ENCODE results near the gene KCNK18.
"Not testable (repeated sequence)": the region's sequence is repeated elsewhere in the genome, so short reads cannot be mapped to it uniquely, and the experiment has no call there.

The KCNK18 gene

DNA sequence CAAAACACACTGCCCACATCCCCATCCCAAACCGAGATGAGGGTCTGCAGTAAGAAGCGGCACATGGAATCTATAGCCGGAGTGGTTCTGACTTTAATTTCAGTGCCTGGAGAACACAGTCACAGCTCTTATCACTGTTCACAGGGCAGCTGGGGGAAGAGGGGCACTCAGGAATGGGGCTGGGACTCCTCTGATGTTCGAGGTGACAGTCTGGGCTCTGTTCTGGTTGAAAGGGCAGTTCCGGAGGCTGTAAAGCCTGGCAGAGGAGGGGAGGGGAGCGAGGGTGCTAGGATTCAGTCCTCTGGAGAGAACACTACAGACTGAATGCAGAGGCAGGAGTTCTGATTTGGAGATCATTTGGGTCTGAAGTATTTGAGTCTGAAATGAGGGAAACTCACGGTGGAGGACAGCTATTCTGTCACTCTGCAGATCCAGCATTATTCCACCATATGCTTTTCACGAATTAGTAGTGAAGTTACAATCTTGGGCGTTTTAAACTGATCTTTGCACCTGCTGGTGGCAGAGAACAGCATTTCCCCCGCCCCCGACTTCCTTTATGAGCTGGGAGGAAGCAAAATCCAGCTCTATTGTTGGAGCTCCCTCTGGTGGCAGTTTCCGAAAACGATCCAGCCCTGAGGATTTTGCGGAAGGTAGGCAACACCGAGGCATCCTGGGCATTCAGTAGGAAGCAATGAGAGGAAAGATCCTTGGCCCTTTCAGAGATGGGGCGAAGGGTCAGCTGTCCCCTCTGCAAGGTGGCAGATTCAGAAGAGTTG, 22.7 kb upstream of the KCNK18 start:
- DNase-seq (ENCODE audit: low read depth) = no peak
- H3K4me3 ChIP-seq (ENCODE audit: low read length) = peak overlapping the region; percentile 50
- TF ChIP-seq, protein P1, sequence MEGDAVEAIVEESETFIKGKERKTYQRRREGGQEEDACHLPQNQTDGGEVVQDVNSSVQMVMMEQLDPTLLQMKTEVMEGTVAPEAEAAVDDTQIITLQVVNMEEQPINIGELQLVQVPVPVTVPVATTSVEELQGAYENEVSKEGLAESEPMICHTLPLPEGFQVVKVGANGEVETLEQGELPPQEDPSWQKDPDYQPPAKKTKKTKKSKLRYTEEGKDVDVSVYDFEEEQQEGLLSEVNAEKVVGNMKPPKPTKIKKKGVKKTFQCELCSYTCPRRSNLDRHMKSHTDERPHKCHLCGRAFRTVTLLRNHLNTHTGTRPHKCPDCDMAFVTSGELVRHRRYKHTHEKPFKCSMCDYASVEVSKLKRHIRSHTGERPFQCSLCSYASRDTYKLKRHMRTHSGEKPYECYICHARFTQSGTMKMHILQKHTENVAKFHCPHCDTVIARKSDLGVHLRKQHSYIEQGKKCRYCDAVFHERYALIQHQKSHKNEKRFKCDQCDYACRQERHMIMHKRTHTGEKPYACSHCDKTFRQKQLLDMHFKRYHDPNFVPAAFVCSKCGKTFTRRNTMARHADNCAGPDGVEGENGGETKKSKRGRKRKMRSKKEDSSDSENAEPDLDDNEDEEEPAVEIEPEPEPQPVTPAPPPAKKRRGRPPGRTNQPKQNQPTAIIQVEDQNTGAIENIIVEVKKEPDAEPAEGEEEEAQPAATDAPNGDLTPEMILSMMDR (conservative IDR thresholded peaks at IDR 0.05; ENCODE audit: low read depth, low read length) = peak; percentile 91

DNA sequence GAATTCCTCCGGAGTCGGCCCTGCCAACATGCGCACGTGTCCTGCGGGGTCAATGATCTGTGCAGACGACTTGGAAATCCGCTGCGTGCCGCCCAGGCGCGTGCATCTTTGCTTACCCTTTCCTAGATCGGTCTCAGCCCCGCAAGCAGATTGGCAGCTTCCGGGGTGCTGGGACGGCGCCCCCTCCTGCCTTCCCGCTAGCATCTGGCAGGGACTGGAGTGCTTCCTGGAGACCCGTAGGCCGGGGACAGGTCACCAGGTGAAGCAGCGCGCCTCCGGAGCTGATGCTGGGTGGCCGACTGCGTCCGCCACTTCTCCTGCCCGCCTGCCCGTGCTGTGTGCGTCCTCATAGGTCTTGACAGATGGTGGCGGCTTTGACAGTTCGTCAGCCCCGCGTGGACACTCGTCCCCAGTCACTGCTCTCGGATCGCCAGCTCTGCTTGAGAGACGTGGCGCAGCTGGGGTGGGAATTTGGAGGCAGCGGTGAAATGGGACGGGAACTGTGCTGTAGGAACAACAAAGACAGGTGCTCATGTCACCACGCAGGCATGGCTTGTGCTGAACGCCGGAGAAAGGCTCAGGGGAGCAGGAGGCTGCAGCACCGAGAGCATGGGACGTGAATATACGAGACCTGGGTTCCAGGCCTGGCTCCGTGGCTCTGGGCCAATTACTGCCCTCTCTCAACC, 21.9 kb upstream of the KCNK18 start:
- peak overlapping the region; percentile 50 for H3K4me3 ChIP-seq (ENCODE audit: low read length)
- DNase-seq (ENCODE audit: low read depth) = no peak
- TF ChIP-seq, protein P1 (conservative IDR thresholded peaks at IDR 0.05; ENCODE audit: low read depth, low read length) = no peak

DNA sequence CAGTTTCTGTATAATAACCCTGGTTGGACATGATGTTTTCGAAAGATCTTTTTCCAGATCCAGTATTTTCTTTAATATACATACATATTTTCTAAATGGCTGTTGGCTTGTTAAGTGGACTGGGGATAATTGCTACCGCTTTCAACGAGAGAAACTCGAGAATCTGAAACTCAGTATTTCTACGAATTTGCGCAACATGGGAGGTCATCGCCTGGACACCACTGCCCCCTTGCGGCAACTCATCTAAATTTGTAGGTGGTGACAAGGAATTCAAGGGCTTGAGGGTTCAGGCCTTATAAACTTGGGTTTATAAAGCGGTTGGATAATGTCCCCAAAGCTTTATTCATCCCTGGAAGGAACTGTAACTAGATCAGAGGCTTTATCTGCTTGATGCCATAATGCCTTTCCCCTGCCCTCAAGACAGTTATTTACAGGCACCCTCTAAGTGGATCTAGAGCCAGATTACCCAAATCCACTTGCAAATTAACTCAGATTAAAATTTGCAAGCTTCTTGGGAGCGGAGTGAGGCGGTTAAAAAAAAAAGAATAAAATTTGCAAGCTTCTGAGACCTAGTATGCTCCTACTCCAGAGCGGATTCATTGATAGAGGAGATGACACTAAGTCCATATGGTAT, 21.3 kb upstream of the KCNK18 start:
- TF ChIP-seq, protein P1 (conservative IDR thresholded peaks at IDR 0.05; ENCODE audit: low read depth, low read length) = peak; percentile 87
- H3K4me3 ChIP-seq (ENCODE audit: low read length) = peak overlapping the region; percentile 50
- peak; percentile 22 for DNase-seq (ENCODE audit: low read depth)

DNA sequence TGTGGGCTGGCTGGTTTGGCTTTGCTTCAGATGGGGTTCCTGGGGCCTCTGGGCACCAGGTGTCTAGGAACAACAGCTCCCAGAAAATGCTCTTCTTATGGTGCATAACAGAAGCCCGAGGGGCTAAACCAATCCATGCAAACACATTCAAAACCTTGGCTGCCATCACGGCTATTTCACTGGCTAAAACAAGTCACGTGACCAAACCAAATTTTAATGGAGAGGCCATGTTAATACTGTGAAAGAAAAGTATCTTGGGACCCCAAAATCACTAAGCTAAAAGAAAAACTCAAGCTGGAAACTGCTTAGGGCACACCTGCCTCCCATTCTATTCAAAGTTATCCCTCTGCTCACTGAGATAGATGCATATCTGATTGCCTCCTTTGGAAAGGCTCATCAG, 19.1 kb upstream of the KCNK18 start:
- no peak for DNase-seq (ENCODE audit: low read depth)
- no peak overlapping the region for H3K4me3 ChIP-seq (ENCODE audit: low read length)
- TF ChIP-seq, protein P1 (conservative IDR thresholded peaks at IDR 0.05; ENCODE audit: low read depth, low read length) = no peak

DNA sequence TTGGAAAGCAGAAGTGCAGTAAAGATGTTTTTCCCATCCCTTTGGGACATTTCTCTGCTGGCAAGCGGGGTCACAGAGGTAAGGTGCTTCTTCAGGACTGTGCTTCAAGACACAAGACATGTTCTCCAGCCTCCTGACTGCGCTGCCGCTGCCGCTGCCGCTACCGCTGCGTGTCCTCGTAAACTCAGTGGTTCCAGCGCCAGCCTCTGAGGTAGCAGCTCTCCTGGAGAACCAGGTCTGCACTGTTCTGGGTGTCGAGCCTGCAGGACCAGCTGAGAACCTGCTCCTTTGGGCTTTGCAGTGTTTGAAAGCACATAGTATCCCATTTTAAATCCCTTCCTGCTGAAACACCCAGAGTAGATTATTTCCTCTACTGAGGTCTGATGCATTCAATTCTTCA, 13.0 kb upstream of the KCNK18 start:
- DNase-seq (ENCODE audit: low read depth) = no peak
- TF ChIP-seq, protein P1 (conservative IDR thresholded peaks at IDR 0.05; ENCODE audit: low read depth, low read length) = no peak
- H3K4me3 ChIP-seq (ENCODE audit: low read length) = no peak overlapping the region

DNA sequence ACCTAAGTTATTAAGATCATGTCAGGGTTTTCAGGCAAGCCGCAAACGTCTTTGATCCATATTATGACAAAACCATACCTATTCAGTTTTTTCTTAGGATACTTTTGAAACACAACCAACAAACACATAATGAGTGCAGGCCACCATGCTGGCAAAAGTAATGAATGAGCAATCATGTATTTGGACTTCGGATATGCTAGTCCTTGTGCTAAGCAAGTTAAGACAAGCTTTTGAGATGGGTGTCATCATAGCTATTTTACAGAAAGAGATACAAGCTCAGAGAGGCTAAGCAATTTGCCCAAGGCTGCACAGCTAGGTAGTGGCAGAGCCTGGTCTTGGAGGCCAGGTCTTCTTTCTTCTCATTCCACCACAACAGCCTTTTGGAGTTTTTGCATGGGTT, 12.5 kb upstream of the KCNK18 start:
- DNase-seq (ENCODE audit: low read depth) = no peak
- TF ChIP-seq, protein P1 (conservative IDR thresholded peaks at IDR 0.05; ENCODE audit: low read depth, low read length) = no peak
- H3K4me3 ChIP-seq (ENCODE audit: low read length) = no peak overlapping the region

DNA sequence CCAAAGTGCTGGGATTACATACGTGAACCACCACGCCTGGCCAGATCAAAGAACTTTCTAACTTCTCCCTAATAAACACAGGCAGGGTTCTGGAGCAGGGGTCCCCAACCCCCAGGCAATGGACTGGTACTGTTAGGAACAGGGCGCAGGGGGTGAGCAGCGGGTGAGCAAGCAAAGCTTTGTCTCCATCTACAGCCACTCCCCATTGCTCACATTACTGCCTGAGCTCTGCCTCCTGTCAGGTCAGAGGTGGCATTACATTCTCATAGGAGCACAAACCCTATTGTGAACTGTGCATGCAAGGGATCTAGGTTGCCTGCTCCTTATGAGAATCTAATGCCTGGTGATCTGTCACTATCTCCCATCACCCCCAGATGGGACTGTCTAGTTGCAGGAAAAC, 11.5 kb upstream of the KCNK18 start:
- not testable (repeated sequence) for DNase-seq (ENCODE audit: low read depth); H3K4me3 ChIP-seq (ENCODE audit: low read length)
